Ovary (tissue), 9 donors: ENCODE measurements around the gene YIPF7. TPM values are rescaled to one million over a fixed set of nuclear protein-coding genes. Genes with fewer than 3 reads are reported as not detected.

ENCODE experiments used
- DNase-seq, 5 donors: peaks; one replicate each; pipeline ENCODE4 v3.0.0-alpha.2; 2019 to 2020
- H3K27ac ChIP-seq, 2 donors: fragments of 200-600 bp; one replicate each; pipeline versions ENCODE4 v1.5.1 to v1.8.0; 2019 to 2022
- H3K27me3 ChIP-seq: fragments of 200-600 bp; one replicate; pipeline ENCODE4 v1.8.0; 2022
- H3K36me3 ChIP-seq: fragments of 200-600 bp; sonication (generic); one replicate; pipeline ENCODE4 v1.5.1; 2019
- H3K4me1 ChIP-seq: one replicate; pipeline ENCODE4 v1.8.1; 2013; ENCODE audit warnings: mild to moderate bottlenecking, moderate library complexity; ENCODE audit not compliant: insufficient read depth
- H3K4me3 ChIP-seq: fragments of 200-600 bp; sonication (generic); one replicate; pipeline ENCODE4 v1.5.1; 2017
- H3K9me3 ChIP-seq, 2 donors: fragments of 200-600 bp in 1 of 2; sonication (generic) in 1 of 2; one replicate each; pipeline versions ENCODE4 v1.5.1 to v1.8.1; 2013 to 2019; ENCODE audit warnings: mild to moderate bottlenecking in 1 of 2, moderate library complexity in 1 of 2
- CTCF ChIP-seq, 3 donors: fragments of 450-650 bp in 2 of 3; fragments of 200-600 bp in 1 of 3; IDR thresholded peaks; one replicate each; pipeline versions ENCODE4 v1.5.1 to v1.8.0; 2016 to 2022; ENCODE audit warnings: antibody characterized with exemption in 3 of 3, mild to moderate bottlenecking in 1 of 3
- EP300 ChIP-seq: sonication (generic); formaldehyde crosslinking; IDR thresholded peaks from one replicate; pipeline ENCODE4 v1.6.1; 2017; ENCODE audit warnings: antibody characterized with exemption
- POLR2A ChIP-seq: fragments of 450-650 bp; IDR thresholded peaks from one replicate; pipeline ENCODE4 v1.6.1; 2017; ENCODE audit warnings: antibody characterized with exemption, mild to moderate bottlenecking, moderate library complexity
- WGBS, 3 donors: extraction: QIAGEN DNeasy Blood & Tissue Kit in 1 of 3; methylation state at CpG; one replicate each; pipeline versions ENCODE4 v1.1.5 to v1.1.7; 2013 to 2017; 5-methylcytosine and 5-hydroxymethylcytosine counted together
- intact Hi-C, 4 donors: fragments of 100-400 bp; cut with DNase I; formaldehyde crosslinking; loops; one replicate each; pipeline versions ENCODE4 v1.11.0 to v1.15.1; 2022 to 2023
- polyA plus RNA-seq, 2 donors: library from polyadenylated mRNA; stranded (reverse); fragments of 200-250 nt in 1 of 2; fragments of 350-450 nt in 1 of 2; fragmentation: Illumina TruSeq in 1 of 2; extraction: RNeasy Lipid Tissue Mini Kit (QIAGEN cat#74804) in 1 of 2; gene quantifications; one replicate each; pipeline ENCODE4 v1.2.3, GENCODE V29; 2013 to 2014
- total RNA-seq, 7 donors: library from RNA; depleted of rRNA in 2 of 7; stranded (reverse); fragments of >200 nt in 2 of 7; fragmentation: NEBNext Ultra II Directional in 3 of 7; extraction: Animal tissue kit (Norgen Biotek cat#: 25700) in 3 of 7; gene quantifications; one replicate each; pipeline versions ENCODE4 v1.1.0 to v1.2.4, GENCODE V29; 2016 to 2023
- donor health status: DM: no; HTN: no; CAD: no; lungs with moderate emphysema.
- donor health status: DM: no; HTN: no; CAD: no.
- donor health status: Bipolar disorder and iron deficiency.
- donor health status: DM: yes; HTN: yes; CAD: no.
- donor health status: DM: no; HTN: no; CAD: no.
- donor health status: DM: yes; HTN: yes; CAD: no.

YIPF7 gene
- total and polyA plus RNA-seq, 9 donors: 0.28 to 1.4 (median 0.49) TPM; not detected in 3

GRCh38 chr4:44578954-44579353, 72.5 kb downstream of the YIPF7 start:
- Histone ChIP-seq H3K9me3 (peaks cover 0 to 4% of the 10 kb centered on the region in 2 donors), H3K27ac (no peak overlapping the region), H3K4me3 (no peak overlapping the region), H3K27me3 (no peaks in the 10 kb centered on the region), H3K36me3 (no peaks in the 10 kb centered on the region), H3K4me1 (no peaks in the 10 kb centered on the region)
- 0 to 64% (median 0%) methylated on average over 1 of the region's 1 CpG for WGBS, 3 donors
- TF ChIP-seq EP300 (no peak), POLR2A (no peak), CTCF (IDR thresholded peaks at IDR 0.05) (no peak)
- no peak for DNase-seq
- intact Hi-C loops: no loop called here

Other genes with a start within 250 kb of the YIPF7 start
- 1 to 10 TPM; 1.1 to 6.1 (median 4.1) TPM for gene KCTD8, start 202.8 kb downstream of the YIPF7 start, total RNA-seq
- gene KCTD8, start 202.8 kb downstream of the YIPF7 start, polyA plus RNA-seq: 1 to 10 TPM in 1 of 2 donors, under 1 TPM in 1; 0.98 to 1.3 TPM
- gene GUF1, start 26.8 kb upstream of the YIPF7 start, total RNA-seq: 10 to 100 TPM in 6 of 7 donors, 1 to 10 TPM in 1; 10.0 to 20.9 (median 12.7) TPM
- gene GUF1, start 26.8 kb upstream of the YIPF7 start, polyA plus RNA-seq: 10 to 100 TPM in 1 of 2 donors, 1 to 10 TPM in 1; 7.3 to 18.0 TPM
- gene GNPDA2, start 74.9 kb upstream of the YIPF7 start, total RNA-seq: 10 to 100 TPM; 13.1 to 30.3 (median 22.0) TPM
- 10 to 100 TPM; 17.6 to 21.4 TPM for gene GNPDA2, start 74.9 kb upstream of the YIPF7 start, polyA plus RNA-seq